GM12865 (cell line): Measurements from ENCODE around the gene FUT7.

Source experiments
- DNase-seq: peaks from one replicate; pipeline ENCODE4 v3.0.0; 2010; ENCODE audit warnings: low read depth
- H3K4me3 ChIP-seq: 2 replicates; pipeline ENCODE4 v1.5.1; 2011; ENCODE audit warnings: mild to moderate bottlenecking, low read depth, low read length, control low read depth
- CTCF ChIP-seq: IDR thresholded peaks from 2 replicates; pipeline ENCODE4 v1.5.1; 2011; ENCODE audit warnings: low read length, control low read depth, low read depth, inconsistent platforms; ENCODE audit not compliant: insufficient read depth; ENCODE audit errors: missing control alignments

Gene FUT7

GRCh38 chr9:137057545-137057944 is 25.7 kb upstream of the FUT7 start:
- no peak for TF ChIP-seq CTCF
- DNase-seq = no peak
- no peak overlapping the region for H3K4me3 ChIP-seq

GRCh38 chr9:137056739-137057415 is 25.0 kb upstream of the FUT7 start:
- no peak for DNase-seq
- no peak overlapping the region for H3K4me3 ChIP-seq
- TF ChIP-seq CTCF = no peak

GRCh38 chr9:137055385-137056364 is 23.8 kb upstream of the FUT7 start:
- H3K4me3 ChIP-seq = no peak overlapping the region
- DNase-seq = no peak
- no peak for TF ChIP-seq CTCF

GRCh38 chr9:137054932-137055384 is 23.1 kb upstream of the FUT7 start:
- no peak for TF ChIP-seq CTCF
- H3K4me3 ChIP-seq = no peak overlapping the region
- DNase-seq = no peak

GRCh38 chr9:137053944-137054931 is 22.4 kb upstream of the FUT7 start, which contains the start of gene ENTPD2:
Gene ENTPD2 (minus strand): TSS chr9:137054061. CDS start chr9:137053997, 64 bp downstream.
- H3K4me3 ChIP-seq = no peak within 1 kb of the TSS
- no peak for TF ChIP-seq CTCF
- DNase-seq = no peak

GRCh38 chr9:137052998-137053943 is 21.4 kb upstream of the FUT7 start:
- no peak for TF ChIP-seq CTCF
- DNase-seq = no peak
- no peak overlapping the region for H3K4me3 ChIP-seq
